ENCODE data around the gene GP2.
"Not testable (repeated sequence)": the region's sequence is repeated elsewhere in the genome, so short reads cannot be mapped to it uniquely, and the experiment has no call there.

Gene GP2

DNA sequence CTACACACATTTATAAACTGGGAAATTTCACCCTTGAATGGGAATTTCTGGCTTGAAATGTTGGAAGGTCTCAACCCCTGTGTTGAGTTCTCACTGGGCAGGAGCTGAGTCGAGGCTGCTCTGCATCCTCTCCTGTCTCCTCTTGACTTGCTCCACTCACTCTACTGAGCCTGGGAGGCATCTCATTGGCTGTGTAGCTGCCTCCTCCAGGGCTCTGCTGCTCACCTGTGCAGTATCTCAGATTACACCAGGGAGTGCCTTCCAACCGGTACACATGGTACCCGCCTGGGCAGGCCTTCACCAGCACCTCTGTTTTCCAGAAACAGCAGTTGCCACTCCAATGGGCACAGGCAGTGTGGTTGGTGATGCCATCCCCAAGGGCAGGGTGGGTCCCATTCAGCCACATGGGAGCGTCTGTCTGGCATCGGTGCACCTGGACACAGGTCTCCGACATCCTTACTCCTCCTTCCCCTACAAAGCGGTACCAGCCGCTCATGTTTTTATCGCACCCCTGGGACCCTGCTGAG is 3.7 kb downstream of the GP2 start:
- DNase-seq, result no peak

DNA sequence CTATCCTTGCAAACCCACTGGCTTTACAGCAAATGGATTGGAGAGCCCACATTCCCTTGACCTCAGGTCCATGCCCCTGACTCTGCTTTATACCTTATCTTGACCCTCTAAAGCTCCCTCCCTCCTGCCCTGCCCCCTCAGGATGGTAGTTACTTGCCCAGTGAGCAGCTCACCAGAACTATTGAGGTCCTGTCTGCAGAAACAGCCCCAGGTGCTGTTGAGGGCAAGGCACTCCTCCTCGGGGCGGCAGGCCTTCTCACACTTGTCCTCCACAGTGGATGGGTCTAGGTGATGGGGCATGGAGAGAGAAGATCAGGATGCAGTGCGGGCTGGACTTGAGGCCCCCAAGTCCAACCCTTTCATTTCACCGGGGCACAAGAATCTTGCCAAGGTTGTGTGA is 4.6 kb downstream of the GP2 start:
- DNase-seq, result no peak

DNA sequence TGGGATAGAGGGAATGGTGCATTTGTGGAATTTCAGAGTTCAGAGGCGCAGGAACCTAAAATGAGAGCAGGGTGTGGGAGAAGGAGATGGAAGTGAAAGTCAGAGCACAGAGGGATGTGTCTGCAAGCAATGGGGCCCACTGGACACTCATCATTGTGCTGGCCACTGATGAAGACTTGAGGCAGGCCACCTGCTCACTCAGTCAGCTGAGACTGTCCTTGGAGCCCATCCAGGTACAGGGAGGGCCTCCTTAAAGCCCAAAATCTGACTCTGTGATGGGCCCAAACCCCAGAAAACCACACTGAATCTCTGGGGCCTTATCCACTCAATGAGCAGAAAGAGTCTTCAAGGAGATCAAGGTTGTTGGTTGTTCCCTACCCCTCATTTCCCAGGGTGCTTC is 5.6 kb downstream of the GP2 start:
- DNase-seq, result no peak

GRCh38 chr16:20321051-20321450 is 6.3 kb downstream of the GP2 start:
- DNase-seq, result not testable (repeated sequence)

DNA sequence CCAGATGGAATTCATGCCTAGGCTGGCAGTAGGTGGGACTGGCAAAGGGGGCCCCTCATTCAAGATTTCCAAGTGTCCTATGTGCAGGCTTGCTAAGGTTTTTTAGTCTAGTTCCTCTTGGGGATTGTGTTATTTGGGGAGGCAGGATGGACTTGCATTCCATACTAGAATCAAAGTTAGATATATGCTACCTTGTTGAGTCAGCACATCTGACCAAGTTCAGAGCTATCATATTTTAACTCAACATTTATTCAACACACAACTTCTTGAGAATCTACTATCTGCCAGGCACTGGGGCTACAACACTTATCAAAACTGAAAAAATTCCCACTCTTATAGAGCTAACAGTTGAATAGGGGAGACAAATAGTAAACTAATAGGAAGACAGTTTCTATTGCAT is 6.7 kb downstream of the GP2 start:
- DNase-seq, result no peak

DNA sequence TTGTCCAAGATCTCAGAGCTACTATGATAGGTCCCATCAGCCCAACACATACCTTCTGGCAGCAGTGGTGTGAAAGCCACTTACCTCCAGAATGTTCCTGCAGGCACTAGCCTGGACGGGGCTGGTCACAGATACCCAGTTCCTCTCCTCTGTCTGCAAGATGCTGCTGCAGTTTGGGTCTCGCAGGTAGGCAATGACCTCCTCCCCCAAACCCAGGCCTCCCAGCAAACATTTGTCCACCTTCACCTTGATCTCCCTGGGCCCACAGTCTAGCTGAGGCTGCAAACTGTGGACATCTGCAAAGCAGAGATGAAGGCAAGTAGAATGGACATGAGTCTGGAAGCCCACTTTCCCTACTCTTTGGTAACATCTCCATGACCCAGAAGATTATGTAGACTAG is 7.1 kb downstream of the GP2 start:
- DNase-seq, result no peak

GRCh38 chr16:20319406-20319805 is 7.9 kb downstream of the GP2 start:
- no peak for DNase-seq

- no peak for DNase-seq
Observed at GRCh38 chr16:20318437-20318836, 8.9 kb downstream of the GP2 start.

GRCh38 chr16:20318006-20318405 is 9.3 kb downstream of the GP2 start:
- DNase-seq, result no peak

- no peak for DNase-seq
Observed at GRCh38 chr16:20317117-20317516, 10.2 kb downstream of the GP2 start.

GRCh38 chr16:20316715-20317114 is 10.6 kb downstream of the GP2 start:
- no peak for DNase-seq

DNA sequence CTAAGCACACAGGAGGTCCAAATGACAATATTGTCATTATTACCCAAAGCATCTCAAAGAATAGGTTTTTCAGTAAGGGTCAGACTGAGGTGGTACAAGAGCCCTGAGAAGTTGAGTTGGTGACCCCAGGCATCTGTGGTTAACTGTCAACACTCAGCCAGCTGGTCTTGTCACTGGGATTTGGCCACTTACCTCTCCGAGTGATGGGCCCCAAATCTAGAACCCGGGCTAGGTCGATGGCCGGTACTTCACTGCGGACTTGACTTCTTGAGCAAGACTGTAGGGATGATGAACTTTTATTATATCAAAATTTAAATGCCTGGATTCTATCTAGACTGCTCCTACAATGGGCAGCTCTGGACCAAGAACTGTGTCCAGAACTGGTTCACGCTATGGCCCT is 11.5 kb downstream of the GP2 start:
- DNase-seq, result no peak

- no peak for DNase-seq
Observed at GRCh38 chr16:20314575-20314974, 12.7 kb downstream of the GP2 start.

DNA sequence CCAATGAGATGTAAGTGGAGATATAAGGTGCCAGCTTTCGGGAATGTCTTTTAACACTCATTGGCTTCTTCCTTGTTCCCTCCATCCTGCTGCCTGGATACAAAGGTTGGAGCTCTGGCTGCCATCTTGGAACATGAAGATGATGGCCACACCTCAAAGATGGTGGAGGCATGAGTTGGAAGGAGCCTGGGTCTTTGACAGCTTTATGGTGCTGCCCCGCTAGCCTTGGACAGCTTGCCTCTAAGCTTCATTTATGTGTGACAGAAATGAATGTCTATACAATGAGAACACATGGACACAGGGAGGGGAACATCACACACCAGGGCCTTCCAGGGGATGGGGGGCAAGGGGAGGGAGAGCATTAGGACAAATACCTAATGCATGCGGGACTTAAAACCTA is 13.6 kb downstream of the GP2 start:
- no peak for DNase-seq

DNA sequence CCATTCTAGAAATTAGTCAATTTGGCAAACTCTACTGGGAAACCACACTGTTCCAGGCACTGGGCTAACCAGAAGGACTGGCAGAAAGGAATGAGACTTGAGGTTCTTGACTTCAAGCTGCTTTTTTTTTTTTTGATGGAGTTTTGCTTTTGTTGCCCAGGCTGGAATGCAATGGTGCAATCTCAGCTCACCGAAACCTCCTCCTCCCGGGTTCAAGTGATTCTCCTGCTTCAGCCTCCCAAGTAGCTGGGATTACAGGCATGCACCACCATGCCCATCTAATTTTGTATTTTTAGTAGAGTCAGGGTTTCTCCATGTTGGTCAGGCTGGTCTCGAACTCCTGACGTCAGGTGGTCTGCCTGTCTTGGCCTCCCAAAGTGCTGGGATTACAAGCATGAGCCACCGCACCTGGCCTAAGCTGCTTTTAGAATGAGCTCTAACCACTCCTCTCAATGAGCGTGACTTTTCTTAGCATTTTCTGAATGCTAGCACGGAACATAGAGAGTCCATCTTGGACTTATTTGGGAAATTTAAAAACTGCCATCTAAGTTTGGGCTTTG is 14.7 kb downstream of the GP2 start:
- not testable (repeated sequence) for DNase-seq

DNA sequence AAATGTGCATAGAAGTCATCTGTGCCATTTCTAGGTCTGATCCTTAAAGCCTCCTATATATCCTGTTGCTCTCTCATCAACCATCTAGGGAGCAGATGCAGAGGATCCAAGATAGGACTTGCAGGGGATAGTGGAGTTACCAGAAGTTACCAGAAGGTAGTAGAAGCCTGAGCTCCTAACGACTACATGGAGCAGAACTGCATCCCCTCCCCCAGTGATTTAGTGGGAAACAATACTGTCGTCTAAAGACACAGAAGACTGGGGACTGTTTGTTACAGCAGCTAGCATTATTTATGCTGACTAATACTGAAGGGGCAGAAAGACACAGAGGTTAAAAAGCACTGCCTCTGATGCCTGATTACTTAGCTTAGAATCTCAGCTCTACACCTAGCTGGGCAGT is 15.8 kb downstream of the GP2 start:
- no peak for DNase-seq

- DNase-seq, result no peak
Observed at GRCh38 chr16:20310421-20311395, 16.6 kb downstream of the GP2 start.

- no peak for DNase-seq
Observed at GRCh38 chr16:20309786-20310185, 17.5 kb downstream of the GP2 start.

- DNase-seq, result no peak
Observed at GRCh38 chr16:20308801-20309590, 18.3 kb downstream of the GP2 start.

- no peak for DNase-seq
Observed at GRCh38 chr16:20308266-20308665, 19.0 kb downstream of the GP2 start.

DNA sequence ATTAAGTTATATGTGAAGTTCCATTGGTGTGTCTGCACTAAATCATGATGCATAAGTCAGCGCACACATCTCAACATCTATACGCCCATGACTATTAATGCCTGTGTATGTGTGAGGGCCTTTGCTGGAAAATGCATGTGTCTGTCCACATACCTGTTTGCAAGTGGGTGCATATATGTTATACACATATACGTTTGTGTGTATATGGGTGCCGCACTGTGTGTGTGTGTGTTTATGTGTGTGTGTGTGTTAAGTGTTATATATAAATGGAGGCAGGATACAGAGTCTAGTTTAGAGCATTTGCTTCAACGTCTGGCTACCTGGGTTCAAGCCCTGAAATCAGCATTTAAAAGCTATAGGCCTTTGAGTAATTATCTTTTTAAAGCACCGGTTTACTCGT is 19.5 kb downstream of the GP2 start:
- no peak for DNase-seq

GRCh38 chr16:20307240-20307671 is 20.1 kb downstream of the GP2 start:
- no peak for DNase-seq

GRCh38 chr16:20306401-20306800 is 20.9 kb downstream of the GP2 start:
- no peak for DNase-seq
